Breast epithelium (tissue), 4 donors: ENCODE results near the gene BORCS5. TPM values are rescaled to one million over a fixed set of nuclear protein-coding genes. Genes with fewer than 3 reads are reported as not detected.
A peak's percentile ranks its signal among the peaks of the same experiment; 100 is the strongest.

Experiments used
- DNase-seq, 2 donors: peaks; one replicate each; pipeline ENCODE4 v3.0.0-alpha.2; 2019; ENCODE audit warnings: low spot score in 2 of 2
- H3K27ac ChIP-seq, 2 donors: fragments of 200-600 bp; sonication (generic) in 1 of 2; one replicate each; pipeline ENCODE4 v1.5.1; 2016 to 2019; ENCODE audit warnings: mild to moderate bottlenecking in 1 of 2
- H3K27me3 ChIP-seq, 2 donors: fragments of 200-600 bp; sonication (generic) in 1 of 2; one replicate each; pipeline versions ENCODE4 v1.5.1 to v1.6.0; 2017 to 2019; ENCODE audit warnings: control low read depth in 1 of 2, mild to moderate bottlenecking in 1 of 2
- H3K36me3 ChIP-seq: fragments of 200-600 bp; one replicate; pipeline ENCODE4 v1.5.1; 2019
- H3K4me1 ChIP-seq, 2 donors: fragments of 200-600 bp; sonication (generic); one replicate each; pipeline ENCODE4 v1.5.1; 2016 to 2019; ENCODE audit warnings: control low read depth in 1 of 2
- H3K4me3 ChIP-seq, 3 donors: fragments of 200-600 bp; sonication (generic); 1 replicate in 2 of 3; 2 replicates in 1 of 3; pipeline ENCODE4 v1.5.1; 2016 to 2019; ENCODE audit warnings: mild to moderate bottlenecking in 3 of 3, moderate library complexity in 2 of 3
- H3K9me3 ChIP-seq, 2 donors: fragments of 200-600 bp; sonication (generic) in 1 of 2; one replicate each; pipeline ENCODE4 v1.5.1; 2016 to 2019; ENCODE audit warnings: control low read depth in 1 of 2
- CTCF ChIP-seq, 3 donors: fragments of 450-650 bp; IDR thresholded peaks; one replicate each; pipeline ENCODE4 v1.5.1; 2016 to 2017; ENCODE audit warnings: antibody characterized with exemption in 3 of 3, mild to moderate bottlenecking in 3 of 3, moderate library complexity in 3 of 3
- POLR2A ChIP-seq: fragments of 450-650 bp; IDR thresholded peaks from one replicate; pipeline ENCODE4 v1.6.1; 2016; ENCODE audit warnings: antibody characterized with exemption, mild to moderate bottlenecking, moderate library complexity
- POLR2AphosphoS5 ChIP-seq, 3 donors: sonication (generic); formaldehyde crosslinking; IDR thresholded peaks; one replicate each; pipeline ENCODE4 v1.6.1; 2017; ENCODE audit warnings: antibody characterized with exemption in 3 of 3
- intact Hi-C: fragments of 100-400 bp; cut with DNase I; formaldehyde crosslinking; loops from one replicate; pipeline ENCODE4 v1.15.1; 2023; ENCODE audit warnings: low total_unique reads
- total RNA-seq, 3 donors: library from RNA; depleted of rRNA; stranded (reverse); fragments of >200 nt; gene quantifications; one replicate each; pipeline ENCODE4 v1.1.0, GENCODE V29; 2016

Gene BORCS5
- total RNA-seq, 3 donors from 2014 or later = 13.5 to 20.3 (median 17.4) TPM

DNA sequence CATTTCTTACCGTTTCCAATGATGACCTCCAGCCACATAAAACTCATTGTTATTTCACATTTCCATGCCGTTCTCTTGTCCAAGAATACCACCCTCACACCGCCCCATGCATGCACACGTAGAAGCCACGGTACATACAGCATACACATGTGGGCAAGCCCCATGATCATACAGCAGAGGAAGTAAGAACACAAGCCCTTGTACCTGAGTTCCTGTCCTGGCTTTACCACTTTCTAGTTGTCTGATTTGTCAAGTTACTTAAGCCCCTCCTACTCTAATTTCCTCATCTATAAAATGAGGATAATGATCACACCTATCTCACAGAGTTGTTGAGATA, 145.9 kb downstream of the BORCS5 start:
- H3K27me3 ChIP-seq = no peaks in the 10 kb centered on the region
- H3K4me3 ChIP-seq = no peak overlapping the region
- H3K27ac ChIP-seq = no peak overlapping the region
- no peaks in the 10 kb centered on the region for H3K9me3 ChIP-seq
- H3K36me3 ChIP-seq = no peaks in the 10 kb centered on the region
- TF ChIP-seq POLR2AphosphoS5 (IDR thresholded peaks at IDR 0.05) (no peak), POLR2A (no peak), CTCF (IDR thresholded peaks at IDR 0.05) (no peak)
- DNase-seq = no peak
- H3K4me1 ChIP-seq = no peaks in the 10 kb centered on the region
- intact Hi-C loops = no loop called here

GRCh38 chr12:12503384-12504078, 146.7 kb downstream of the BORCS5 start:
- H3K9me3 ChIP-seq = no peaks in the 10 kb centered on the region
- H3K27ac ChIP-seq = peak overlapping the region in 1 of 2 donors; percentile 68
- H3K36me3 ChIP-seq = no peaks in the 10 kb centered on the region
- TF ChIP-seq POLR2A = no peak
- no peak for TF ChIP-seq CTCF (IDR thresholded peaks at IDR 0.05)
- no peak for TF ChIP-seq POLR2AphosphoS5 (IDR thresholded peaks at IDR 0.05)
- H3K4me3 ChIP-seq = no peak overlapping the region
- H3K4me1 ChIP-seq = no peaks in the 10 kb centered on the region
- H3K27me3 ChIP-seq = no peaks in the 10 kb centered on the region
- DNase-seq = no peak
- intact Hi-C loops = no loop called here

GRCh38 chr12:12505544-12506495, 148.9 kb downstream of the BORCS5 start:
- no peaks in the 10 kb centered on the region for H3K36me3 ChIP-seq
- intact Hi-C loops = no loop called here

DNA sequence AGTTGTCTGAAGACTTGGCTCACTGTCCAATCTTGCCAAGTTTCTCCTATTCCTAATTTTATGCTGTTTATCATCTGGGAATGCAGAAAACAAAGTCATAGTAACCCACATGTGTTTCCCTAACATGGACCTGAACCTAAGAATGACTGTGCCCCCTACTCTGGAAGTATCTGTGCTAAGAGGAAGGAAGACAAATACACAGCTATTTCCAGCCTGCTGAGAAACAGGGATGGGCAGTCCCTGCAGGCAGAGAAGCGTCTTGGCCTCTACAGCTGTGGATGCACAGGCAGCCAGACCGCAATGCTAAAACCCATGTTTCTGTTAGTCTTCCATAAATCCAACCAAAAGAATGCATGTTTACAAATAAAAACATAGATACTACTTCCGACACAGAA, 149.6 kb downstream of the BORCS5 start:
- Histone ChIP-seq H3K36me3 (no peaks in the 10 kb centered on the region), H3K4me3 (peak overlapping the region; percentile 8 to 29 (median 17)), H3K9me3 (no peaks in the 10 kb centered on the region), H3K27me3 (no peaks in the 10 kb centered on the region), H3K27ac (peak overlapping the region; percentile 64 to 85), H3K4me1 (no peaks in the 10 kb centered on the region)
- TF ChIP-seq POLR2AphosphoS5 (IDR thresholded peaks at IDR 0.05) (no peak), CTCF (IDR thresholded peaks at IDR 0.05) (no peak), POLR2A (no peak)
- intact Hi-C loops = no loop called here
- DNase-seq = no peak

More at GRCh38 chr12:12505544-12506495, 148.9 kb downstream of the BORCS5 start:
- no peaks in the 10 kb centered on the region for H3K9me3 ChIP-seq
- H3K4me1 ChIP-seq = no peaks in the 10 kb centered on the region
- peak overlapping the region; percentile 8 to 29 (median 17) for H3K4me3 ChIP-seq
- TF ChIP-seq POLR2AphosphoS5 (IDR thresholded peaks at IDR 0.05) (peak in 2 of 3 donors; percentile 66 to 81), CTCF (IDR thresholded peaks at IDR 0.05) (peak in 1 of 3 donors; percentile 31), POLR2A (no peak)
- H3K27ac ChIP-seq = peak overlapping the region; percentile 64 to 85
- no peaks in the 10 kb centered on the region for H3K27me3 ChIP-seq
- DNase-seq = no peak

DNA sequence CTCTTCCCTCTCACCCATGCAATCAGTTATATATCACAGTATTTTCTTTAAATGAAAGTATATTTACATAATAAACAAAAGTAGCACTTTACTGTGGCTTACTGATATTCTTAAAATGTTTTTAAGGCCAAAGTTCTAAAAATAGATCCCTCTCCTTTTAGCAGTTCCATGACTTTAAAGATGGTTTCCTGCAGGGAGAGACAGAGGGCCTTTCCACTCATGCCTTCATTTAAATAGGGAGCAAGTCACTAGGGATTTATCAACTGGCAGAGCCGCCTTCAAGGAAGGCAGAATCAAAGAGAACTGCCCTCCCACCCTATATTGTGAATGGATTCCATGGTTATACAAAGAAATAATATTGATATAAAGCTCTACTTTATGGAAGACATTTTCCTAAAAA, 150.2 kb downstream of the BORCS5 start:
- Histone ChIP-seq H3K9me3 (no peaks in the 10 kb centered on the region), H3K27ac (peak overlapping the region in 1 of 2 donors; percentile 85), H3K27me3 (no peaks in the 10 kb centered on the region), H3K4me1 (no peaks in the 10 kb centered on the region), H3K4me3 (no peak overlapping the region), H3K36me3 (no peaks in the 10 kb centered on the region)
- DNase-seq = no peak
- intact Hi-C loops = no loop called here
- no peak for TF ChIP-seq CTCF (IDR thresholded peaks at IDR 0.05)
